Measurements from ENCODE around the gene C1orf115. TPM values are rescaled to one million over a fixed set of nuclear protein-coding genes. Genes with fewer than 3 reads are reported as not detected.

C1orf115 gene, protein sequence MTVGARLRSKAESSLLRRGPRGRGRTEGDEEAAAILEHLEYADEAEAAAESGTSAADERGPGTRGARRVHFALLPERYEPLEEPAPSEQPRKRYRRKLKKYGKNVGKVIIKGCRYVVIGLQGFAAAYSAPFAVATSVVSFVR
- total RNA-seq: 2.2 and 2.9 TPM in 2 replicates

DNA sequence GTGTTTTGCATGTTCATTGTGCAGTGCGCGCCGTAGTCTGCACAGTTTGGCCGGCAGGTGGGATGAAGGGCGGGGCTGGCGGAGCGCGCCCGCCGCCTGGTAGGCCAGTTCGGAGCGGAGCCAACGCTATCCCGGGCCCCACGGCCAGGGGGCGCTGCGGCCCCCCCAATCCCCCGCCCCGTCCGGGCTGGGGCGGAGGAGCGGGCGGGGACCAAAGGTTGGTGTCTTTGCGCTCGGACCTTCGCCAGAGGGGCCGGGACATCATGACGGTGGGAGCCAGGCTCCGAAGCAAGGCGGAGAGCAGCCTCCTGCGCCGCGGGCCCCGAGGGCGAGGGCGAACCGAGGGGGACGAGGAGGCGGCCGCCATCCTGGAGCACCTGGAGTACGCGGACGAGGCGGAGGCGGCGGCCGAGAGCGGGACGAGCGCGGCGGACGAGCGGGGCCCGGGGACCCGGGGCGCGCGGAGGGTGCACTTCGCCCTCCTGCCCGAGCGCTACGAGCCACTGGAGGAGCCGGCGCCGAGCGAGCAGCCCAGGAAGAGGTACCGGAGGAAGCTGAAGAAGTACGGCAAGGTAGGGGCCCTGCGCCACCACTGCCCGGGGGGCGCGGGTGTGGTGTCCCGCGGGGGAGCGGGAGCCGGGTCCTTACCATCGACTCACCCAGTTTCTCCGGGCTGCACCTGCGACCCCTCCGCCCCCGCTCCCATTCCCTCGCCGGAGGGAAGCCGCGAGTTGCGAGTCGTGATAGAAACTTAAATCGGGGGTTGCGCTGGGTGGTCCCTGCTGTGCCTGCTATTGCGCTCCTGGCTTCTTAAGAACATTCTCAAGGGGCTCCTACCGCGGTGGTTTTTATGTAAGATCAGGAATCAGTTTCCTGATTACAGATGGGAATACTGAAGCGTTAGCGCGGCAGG lies at the start of gene C1orf115:
TSS of gene C1orf115 (plus strand) at position 224 of the 913 bp plus-strand sequence. CDS start at position 264, 40 bp downstream.

DNA sequence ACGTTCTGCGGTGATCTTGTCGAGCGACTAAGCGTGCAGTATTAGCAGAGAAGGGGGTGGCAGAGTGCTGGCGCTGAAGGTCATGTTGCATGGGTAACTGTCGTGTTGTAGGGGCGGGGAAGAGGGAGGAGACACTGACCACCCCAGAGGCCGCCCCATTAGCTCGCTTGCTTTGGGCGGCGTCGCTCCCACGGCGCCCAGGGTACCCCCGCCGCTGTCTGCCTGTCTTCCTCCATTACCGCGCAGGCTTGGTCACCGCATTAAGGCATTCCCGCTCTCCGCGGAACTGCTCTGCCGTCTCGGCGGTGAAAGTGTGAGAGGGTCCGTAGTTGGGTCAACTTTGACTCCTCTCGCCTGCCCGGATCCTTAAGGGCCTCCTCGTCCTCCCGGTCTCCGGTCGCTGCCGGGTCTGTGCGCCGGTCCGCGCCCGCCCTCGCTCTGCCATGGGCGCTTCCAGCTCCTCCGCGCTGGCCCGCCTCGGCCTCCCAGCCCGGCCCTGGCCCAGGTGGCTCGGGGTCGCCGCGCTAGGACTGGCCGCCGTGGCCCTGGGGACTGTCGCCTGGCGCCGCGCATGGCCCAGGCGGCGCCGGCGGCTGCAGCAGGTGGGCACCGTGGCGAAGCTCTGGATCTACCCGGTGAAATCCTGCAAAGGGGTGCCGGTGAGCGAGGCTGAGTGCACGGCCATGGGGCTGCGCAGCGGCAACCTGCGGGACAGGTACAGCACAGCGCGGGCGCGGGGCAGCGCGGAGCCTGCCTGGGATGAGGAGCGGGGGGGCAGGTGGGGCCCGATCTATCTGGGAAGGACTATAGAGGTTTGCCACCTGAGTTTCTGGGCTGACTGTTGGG lies 58.1 kb downstream of the C1orf115 start, which contains the start of gene MTARC2:
TSS of gene MTARC2 (plus strand) at position 234 of the 846 bp plus-strand sequence. CDS start at position 444, 210 bp downstream.

Other genes with a start within 250 kb of the C1orf115 start
- gene MARK1, start 162.2 kb upstream of the C1orf115 start, total RNA-seq: 0.89 and 1.2 TPM in 2 replicates
- 4.6 and 5.0 TPM in 2 replicates for gene MTARC2, start 58.0 kb downstream of the C1orf115 start, total RNA-seq
- gene MTARC1, start 96.5 kb downstream of the C1orf115 start, total RNA-seq: 1.7 and 1.9 TPM in 2 replicates
- gene HLX, start 189.1 kb downstream of the C1orf115 start, total RNA-seq: 8.9 and 10.6 TPM in 2 replicates